ENCODE measurements around the gene HECTD3. TPM values are rescaled to one million over a fixed set of nuclear protein-coding genes. Genes with fewer than 3 reads are reported as not detected.
A peak's percentile ranks its signal among the peaks of the same experiment; 100 is the strongest.

The HECTD3 gene
- 10.6 TPM for total RNA-seq (ENCODE audit: insufficient read depth, low replicate concordance)

GRCh38 chr1:45010855-45011811 lies at the start of gene HECTD3:
Gene HECTD3 (minus strand): TSS chr1:45011324. CDS start chr1:45011257, 67 bp downstream.
- peak; percentile 87 for DNase-seq (ENCODE audit: low spot score)

- no peak for DNase-seq (ENCODE audit: low spot score)
Observed at GRCh38 chr1:45059829-45060228, 48.7 kb upstream of the HECTD3 start.

GRCh38 chr1:45057542-45057941 lies 46.4 kb upstream of the HECTD3 start:
- DNase-seq (ENCODE audit: low spot score): no peak

DNA sequence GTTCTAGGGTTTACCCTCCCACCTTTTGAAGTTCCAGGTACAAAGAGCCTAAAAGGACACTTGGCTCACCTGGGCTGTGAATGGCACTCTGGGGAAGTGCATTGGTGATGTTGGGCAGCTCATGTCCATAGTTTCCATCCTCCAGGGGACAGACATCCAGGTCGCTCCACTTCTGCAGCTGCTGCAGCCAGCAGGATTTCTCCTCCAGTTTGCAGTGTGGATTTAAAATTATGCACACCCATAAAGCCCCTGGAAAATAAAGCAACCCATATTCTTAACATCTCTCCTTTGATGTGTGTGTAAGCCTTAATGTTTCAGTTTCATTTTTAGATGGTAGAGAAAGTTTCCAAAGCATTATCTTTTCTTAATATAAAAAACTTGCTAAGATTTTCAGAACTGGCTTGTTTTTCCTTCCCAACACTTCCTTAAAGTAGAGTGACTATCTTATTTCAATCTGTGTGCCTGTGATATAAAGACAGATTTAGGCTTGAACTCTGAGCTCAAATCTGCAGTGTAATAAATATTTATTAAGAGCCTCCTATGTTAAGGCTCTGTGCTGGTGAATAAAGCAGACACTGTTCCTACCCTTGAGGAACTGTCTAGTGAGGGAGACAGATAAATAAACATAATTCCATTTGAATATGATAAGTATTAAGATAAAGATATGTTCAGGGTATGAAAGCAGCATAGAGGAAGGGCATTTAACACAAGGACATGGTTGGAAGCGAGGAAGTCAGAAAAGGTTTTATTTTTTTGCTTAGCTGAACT lies 40.1 kb upstream of the HECTD3 start:
- DNase-seq (ENCODE audit: low spot score): peak; percentile 76

DNA sequence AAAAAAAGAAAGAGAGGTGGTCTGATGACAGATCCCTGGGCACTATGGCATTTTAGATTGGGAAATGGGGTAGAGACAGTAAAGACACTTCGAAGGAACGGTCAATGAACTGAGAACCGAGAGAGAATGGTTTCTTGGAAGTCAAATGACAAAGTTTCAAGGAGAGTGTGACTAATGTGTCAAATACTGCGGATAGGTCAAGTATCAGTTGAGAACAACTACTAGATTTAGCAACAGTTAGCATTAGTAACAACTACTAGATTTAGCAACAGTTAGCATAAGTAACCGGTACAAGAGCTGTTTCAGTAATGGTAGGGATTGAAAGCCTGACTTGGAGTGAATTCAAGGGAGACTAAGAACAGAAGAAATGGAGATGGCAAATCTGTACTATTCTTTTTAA lies 35.9 kb upstream of the HECTD3 start:
- DNase-seq (ENCODE audit: low spot score): no peak

DNA sequence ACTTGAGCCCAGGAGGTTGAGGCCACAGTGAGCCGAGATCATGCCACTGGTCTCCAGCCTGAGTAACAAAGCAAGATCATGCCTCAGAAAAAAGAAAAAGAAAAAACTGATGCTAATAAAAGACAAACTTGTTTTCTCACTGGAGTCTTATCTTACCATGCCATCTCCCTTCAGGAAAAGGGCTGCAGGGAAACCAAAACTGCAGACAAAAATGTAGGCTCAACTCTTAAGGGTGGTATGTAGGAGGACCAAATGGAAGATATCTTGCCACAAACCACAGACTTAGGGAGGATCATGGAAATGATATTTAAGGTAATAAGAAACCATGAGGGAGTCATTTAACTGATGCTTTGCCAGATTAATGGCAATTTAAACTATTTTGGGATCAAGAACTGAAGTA lies 33.8 kb upstream of the HECTD3 start:
- DNase-seq (ENCODE audit: low spot score): no peak

GRCh38 chr1:45043094-45043493 lies 32.0 kb upstream of the HECTD3 start:
- no peak for DNase-seq (ENCODE audit: low spot score)

- no peak for DNase-seq (ENCODE audit: low spot score)
Observed at GRCh38 chr1:45040297-45040696, 29.2 kb upstream of the HECTD3 start.

DNA sequence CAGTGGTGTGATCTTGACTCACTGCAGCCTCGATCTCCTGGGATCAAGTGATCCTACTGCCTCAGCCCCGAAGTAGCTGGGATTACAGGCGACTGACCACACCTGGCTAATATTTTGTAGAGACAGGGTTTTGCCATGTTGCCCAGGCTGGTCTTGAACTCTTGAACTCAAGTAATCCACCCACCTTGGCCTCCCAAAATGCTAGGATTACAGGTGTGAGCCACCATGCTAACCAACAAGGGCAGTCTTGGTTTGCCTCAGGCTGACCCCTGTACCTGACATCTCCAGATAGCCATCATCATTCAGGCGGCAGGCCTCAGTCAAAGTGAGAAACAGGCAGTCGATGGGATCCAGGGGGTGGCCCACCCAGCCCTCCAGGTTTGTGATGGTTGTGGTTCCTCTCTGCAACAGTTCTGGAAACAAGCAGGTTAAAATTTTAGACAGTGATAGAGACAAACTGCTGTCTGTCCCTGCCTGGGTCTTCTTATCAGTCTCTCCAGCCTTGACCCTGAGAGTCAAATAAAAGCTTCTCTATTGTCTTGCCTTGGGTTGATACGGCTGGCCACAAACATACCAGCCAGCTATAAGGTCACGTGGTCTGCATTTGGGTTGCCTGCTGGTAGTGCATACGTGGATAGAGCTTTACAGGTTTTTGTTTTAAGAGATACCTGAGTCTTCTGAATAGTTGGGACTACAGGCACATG lies 27.7 kb upstream of the HECTD3 start:
- no peak for DNase-seq (ENCODE audit: low spot score)

- DNase-seq (ENCODE audit: low spot score): no peak
Observed at GRCh38 chr1:45038240-45038639, 27.1 kb upstream of the HECTD3 start.

DNA sequence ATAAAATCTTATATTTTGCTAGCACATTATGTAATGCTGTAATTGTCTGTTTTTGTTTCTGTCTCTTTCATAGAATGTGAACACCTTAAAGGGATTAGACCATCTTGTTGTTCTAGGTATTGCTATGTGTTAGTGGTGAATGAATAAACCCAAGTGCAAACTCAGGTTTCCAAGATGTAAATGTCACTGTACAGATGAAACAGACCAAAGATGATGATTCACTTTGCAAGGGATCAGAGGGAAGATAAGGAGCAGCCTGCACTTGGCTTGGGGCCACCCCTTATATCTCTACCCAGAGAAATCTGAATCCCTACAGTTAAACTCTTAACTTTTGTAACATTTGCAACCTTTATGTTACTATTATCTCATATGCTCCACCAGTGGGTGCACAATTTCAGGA lies 26.3 kb upstream of the HECTD3 start:
- DNase-seq (ENCODE audit: low spot score): peak; percentile 93

GRCh38 chr1:45035631-45036301 lies 24.6 kb upstream of the HECTD3 start:
- peak; percentile 59 for DNase-seq (ENCODE audit: low spot score)

DNA sequence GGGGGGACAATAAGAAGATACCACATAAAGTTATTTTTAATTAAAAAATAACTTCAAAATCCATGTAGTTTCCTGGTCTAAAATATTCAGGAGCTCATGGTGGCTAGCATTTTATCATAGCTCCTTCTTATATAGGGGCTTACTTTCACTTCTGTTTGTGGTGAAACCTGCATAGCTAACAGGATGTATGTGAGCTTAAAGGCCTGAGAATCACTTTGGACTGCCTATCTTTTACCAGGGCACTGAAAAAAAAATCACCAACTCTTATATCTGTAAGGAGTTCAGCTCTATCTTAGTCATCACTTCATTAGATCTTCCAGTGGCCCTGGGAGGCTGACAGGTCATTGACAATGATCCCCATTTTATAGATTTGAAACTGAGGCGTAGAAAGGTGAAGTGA lies 22.2 kb upstream of the HECTD3 start:
- DNase-seq (ENCODE audit: low spot score): no peak

DNA sequence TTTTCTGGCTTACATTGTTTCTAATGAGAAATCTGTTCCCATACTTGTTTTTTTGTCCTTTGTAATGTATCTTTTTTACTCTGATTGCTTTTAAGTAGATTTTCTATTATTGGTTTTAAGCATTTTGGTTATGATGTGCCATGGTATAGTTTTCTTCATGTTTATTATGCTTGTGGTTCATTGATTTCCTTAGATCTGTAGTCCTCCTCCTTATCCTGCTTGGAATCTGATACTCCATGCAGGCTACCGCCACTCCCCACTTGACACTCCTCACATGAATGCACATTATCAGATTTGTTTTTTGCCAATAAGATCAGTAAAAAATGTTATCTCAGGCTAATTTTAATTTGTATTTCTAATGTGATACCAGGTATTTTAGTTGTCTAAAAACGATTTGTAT lies 21.7 kb upstream of the HECTD3 start:
- DNase-seq (ENCODE audit: low spot score): no peak

- DNase-seq (ENCODE audit: low spot score): peak; percentile 77
Observed at GRCh38 chr1:45026446-45026845, 15.3 kb upstream of the HECTD3 start.

DNA sequence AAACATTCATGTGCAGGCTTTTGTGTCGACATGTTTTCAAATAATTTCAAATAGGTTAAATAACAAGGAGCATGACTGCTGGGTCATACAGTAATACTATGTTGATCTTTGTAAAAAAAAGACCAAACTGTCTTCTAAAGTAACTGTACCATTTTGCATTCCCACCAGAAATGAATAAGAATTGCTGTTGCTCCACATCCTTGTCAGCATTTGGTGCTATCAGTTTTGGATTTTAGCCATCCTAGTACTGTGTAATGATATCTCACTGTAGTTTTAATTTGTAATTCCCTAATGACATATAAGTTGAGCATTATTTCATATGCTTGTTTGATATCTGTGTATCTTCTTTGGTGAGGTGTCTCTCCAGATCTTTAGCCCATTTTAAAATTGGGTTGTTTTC lies 12.5 kb upstream of the HECTD3 start:
- no peak for DNase-seq (ENCODE audit: low spot score)

DNA sequence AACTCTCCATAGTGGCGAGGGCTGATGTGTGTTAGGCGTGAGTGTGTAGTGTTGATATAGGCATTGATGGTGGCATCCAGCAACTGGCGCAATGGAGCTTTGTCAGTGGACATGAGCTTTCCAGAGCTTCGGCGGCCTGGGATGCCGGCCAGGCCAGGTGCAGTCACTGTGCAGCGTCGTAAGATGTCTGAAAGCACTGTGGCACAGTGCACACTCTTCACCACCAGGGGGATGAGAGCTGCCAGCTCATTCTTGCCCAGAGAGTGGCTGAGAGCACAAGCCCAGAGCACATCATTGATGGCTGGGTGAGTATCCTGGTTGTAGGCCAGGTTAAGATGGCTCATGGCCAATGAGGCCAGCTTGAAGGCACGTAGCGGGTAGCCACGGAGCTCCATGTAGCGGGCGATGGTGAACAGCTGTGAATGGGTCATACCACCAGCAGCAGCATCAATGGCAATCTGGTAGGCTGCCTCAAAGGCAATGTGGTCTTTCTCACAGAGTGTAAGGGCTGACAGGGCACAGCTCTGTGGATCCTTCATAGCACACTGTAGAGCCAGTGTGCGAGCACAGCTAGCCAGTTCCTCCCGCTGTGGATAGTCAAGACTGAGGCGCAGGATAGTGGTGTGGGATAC lies 7.6 kb upstream of the HECTD3 start:
- DNase-seq (ENCODE audit: low spot score): peak; percentile 42

DNA sequence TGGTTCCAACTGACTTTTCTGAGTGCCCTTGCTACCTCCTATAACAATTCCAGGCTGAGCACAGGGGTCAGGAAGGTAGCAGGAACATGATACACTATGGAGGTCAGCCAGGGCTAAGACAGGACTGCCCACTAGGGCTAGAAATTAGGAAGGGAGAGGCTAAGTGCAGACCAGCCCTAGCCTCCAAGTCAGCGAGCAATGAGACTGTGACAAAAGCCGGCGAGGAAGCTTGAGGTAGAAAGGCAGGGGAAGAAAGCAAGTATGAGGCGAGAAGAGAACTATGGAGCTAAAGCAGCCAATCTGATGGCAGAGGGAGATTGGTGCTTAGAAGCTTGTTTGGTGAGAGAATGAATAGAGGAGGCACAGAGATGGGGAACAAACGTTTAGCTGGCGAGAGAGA lies 5.6 kb upstream of the HECTD3 start:
- no peak for DNase-seq (ENCODE audit: low spot score)

- no peak for DNase-seq (ENCODE audit: low spot score)
Observed at GRCh38 chr1:45016090-45016697, 5.1 kb upstream of the HECTD3 start.

DNA sequence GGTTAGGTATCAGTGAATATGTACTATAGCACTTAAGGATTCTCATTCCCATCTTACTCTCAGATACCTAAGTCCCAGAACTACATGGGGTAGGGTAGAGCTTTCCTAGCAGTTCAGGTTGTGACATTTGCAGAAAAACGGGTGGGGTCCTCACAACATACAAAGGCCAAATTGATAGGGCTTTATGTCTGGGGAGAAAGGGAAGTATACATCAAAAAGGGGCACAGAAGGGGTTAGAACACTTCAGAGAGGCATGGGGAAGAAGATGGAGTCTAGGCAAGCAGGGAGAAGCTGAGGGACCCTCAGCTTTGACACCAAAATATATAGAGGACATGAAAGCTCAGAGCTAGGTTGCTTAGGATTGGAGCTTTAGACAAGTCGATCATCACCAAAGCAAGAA lies 4.6 kb upstream of the HECTD3 start:
- DNase-seq (ENCODE audit: low spot score): no peak

All from umbilical cord (tissue), 2 donors.